Femur (tissue), 1 donor: Measurements from ENCODE around the gene EEPD1.
"Not testable (repeated sequence)": the region's sequence is repeated elsewhere in the genome, so short reads cannot be mapped to it uniquely, and the experiment has no call there.

Experiments
- DNase-seq: peaks from one replicate; pipeline ENCODE4 v3.0.0-alpha.2; 2017

Gene EEPD1

GRCh38 chr7:36304099-36304425 is 151.0 kb downstream of the EEPD1 start:
- DNase-seq, result no peak

- no peak for DNase-seq
Observed at GRCh38 chr7:36305226-36305625, 152.2 kb downstream of the EEPD1 start.

GRCh38 chr7:36305648-36306047 is 152.6 kb downstream of the EEPD1 start:
- DNase-seq, result no peak

GRCh38 chr7:36306222-36306621 is 153.2 kb downstream of the EEPD1 start:
- DNase-seq, result no peak

GRCh38 chr7:36306722-36307121 is 153.7 kb downstream of the EEPD1 start:
- DNase-seq, result no peak

GRCh38 chr7:36308031-36308430 is 155.0 kb downstream of the EEPD1 start:
- no peak for DNase-seq

GRCh38 chr7:36309301-36309700 is 156.2 kb downstream of the EEPD1 start:
- DNase-seq, result no peak

GRCh38 chr7:36309716-36310115 is 156.7 kb downstream of the EEPD1 start:
- DNase-seq, result no peak

GRCh38 chr7:36310897-36311296 is 157.8 kb downstream of the EEPD1 start:
- DNase-seq, result no peak

GRCh38 chr7:36311539-36311938 is 158.5 kb downstream of the EEPD1 start:
- no peak for DNase-seq

- no peak for DNase-seq
Observed at GRCh38 chr7:36312064-36312914, 159.2 kb downstream of the EEPD1 start.

- no peak for DNase-seq
Observed at GRCh38 chr7:36312915-36313334, 159.9 kb downstream of the EEPD1 start.

GRCh38 chr7:36313607-36314006 is 160.6 kb downstream of the EEPD1 start:
- no peak for DNase-seq

GRCh38 chr7:36314491-36314890 is 161.4 kb downstream of the EEPD1 start:
- DNase-seq, result no peak

GRCh38 chr7:36315309-36315944 is 162.4 kb downstream of the EEPD1 start:
- DNase-seq, result no peak

- DNase-seq, result no peak
Observed at GRCh38 chr7:36316319-36316718, 163.3 kb downstream of the EEPD1 start.

GRCh38 chr7:36317276-36317675 is 164.2 kb downstream of the EEPD1 start:
- DNase-seq, result no peak

- no peak for DNase-seq
Observed at GRCh38 chr7:36318116-36318515, 165.1 kb downstream of the EEPD1 start.

- DNase-seq, result not testable (repeated sequence)
Observed at GRCh38 chr7:36321284-36321683, 168.2 kb downstream of the EEPD1 start.

- DNase-seq, result no peak
Observed at GRCh38 chr7:36336390-36336789, 183.3 kb downstream of the EEPD1 start.

- no peak for DNase-seq
Observed at GRCh38 chr7:36338256-36338655, 185.2 kb downstream of the EEPD1 start.

GRCh38 chr7:36343548-36343947 is 190.5 kb downstream of the EEPD1 start:
- DNase-seq, result no peak

- no peak for DNase-seq
Observed at GRCh38 chr7:36344622-36345021, 191.6 kb downstream of the EEPD1 start.

GRCh38 chr7:36346260-36346831 is 193.3 kb downstream of the EEPD1 start:
- no peak for DNase-seq
